NT2/D1 (cell line): Measurements from ENCODE around the gene ANXA1.

ENCODE experiments used
- DNase-seq: peaks from one replicate; pipeline ENCODE4 v3.0.0-alpha.2; 2011; ENCODE audit warnings: low read depth, low spot score
- H3K27me3 ChIP-seq: 2 replicates; pipeline ENCODE4 v1.6.0; 2011; ENCODE audit warnings: mild to moderate bottlenecking; ENCODE audit not compliant: insufficient read length, insufficient read depth
- H3K36me3 ChIP-seq: 2 replicates; pipeline ENCODE4 v1.6.1; 2011; ENCODE audit warnings: mild to moderate bottlenecking, low read length, mixed read lengths; ENCODE audit not compliant: insufficient read depth, insufficient read length
- H3K4me1 ChIP-seq: 2 replicates; pipeline ENCODE4 v1.5.1; 2011; ENCODE audit not compliant: insufficient read depth, insufficient read length
- H3K4me3 ChIP-seq: 2 replicates; pipeline ENCODE4 v1.5.1; 2011; ENCODE audit warnings: low read depth; ENCODE audit not compliant: insufficient read length
- H3K9ac ChIP-seq: 2 replicates; pipeline ENCODE4 v1.6.0; 2011; ENCODE audit warnings: low read depth; ENCODE audit not compliant: insufficient read length
- H3K9me3 ChIP-seq: 2 replicates; pipeline ENCODE4 v1.5.1; 2011; ENCODE audit warnings: mild to moderate bottlenecking, low read length; ENCODE audit not compliant: insufficient read depth
- SUZ12 ChIP-seq: IDR thresholded peaks from 2 replicates; pipeline ENCODE4 v1.6.1; 2011; ENCODE audit not compliant: insufficient read length, insufficient read depth; ENCODE audit errors: extremely low read depth
- YY1 ChIP-seq: IDR thresholded peaks from 2 replicates; pipeline ENCODE4 v1.6.1; 2011; ENCODE audit not compliant: insufficient read length, insufficient read depth
- ZNF274 ChIP-seq: IDR thresholded peaks from 2 replicates; pipeline ENCODE4 v1.6.1; 2011; ENCODE audit warnings: mild to moderate bottlenecking, low read depth, low read length

ANXA1 gene

DNA sequence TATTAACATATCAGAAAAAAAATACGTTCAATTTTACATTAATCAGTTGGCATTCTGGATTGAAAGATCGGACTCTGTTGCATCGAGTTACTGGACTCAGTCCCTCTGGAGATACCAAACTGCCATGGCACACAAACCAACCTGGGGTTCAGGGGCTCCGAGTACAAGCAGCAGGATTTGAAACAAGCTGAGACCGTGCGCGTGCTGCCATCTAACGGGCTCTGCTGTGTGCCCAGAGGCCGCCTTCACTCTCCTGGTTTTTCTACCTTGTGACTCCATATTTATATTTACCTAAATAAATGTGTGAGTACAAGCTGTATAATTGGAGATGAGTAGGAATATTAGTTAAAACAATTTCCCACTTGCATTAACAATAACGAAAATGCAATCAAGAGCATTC lies 48.2 kb downstream of the ANXA1 start:
- Histone ChIP-seq H3K27me3 (no peaks in the 10 kb centered on the region), H3K9me3 (no peaks in the 10 kb centered on the region), H3K9ac (no peak overlapping the region), H3K4me1 (no peaks in the 10 kb centered on the region), H3K4me3 (no peak overlapping the region), H3K36me3 (no peaks in the 10 kb centered on the region)
- TF ChIP-seq ZNF274 (no peak), YY1 (no peak), SUZ12 (no peak)
- DNase-seq: no peak

GRCh38 chr9:73200694-73201452 lies 49.2 kb downstream of the ANXA1 start:
- TF ChIP-seq YY1: no peak
- no peak for TF ChIP-seq SUZ12
- TF ChIP-seq ZNF274: no peak
- peak; percentile 15 for DNase-seq
- H3K4me1 ChIP-seq: no peaks in the 10 kb centered on the region
- H3K36me3 ChIP-seq: no peaks in the 10 kb centered on the region
- H3K4me3 ChIP-seq: no peak overlapping the region
- H3K9ac ChIP-seq: no peak overlapping the region
- no peaks in the 10 kb centered on the region for H3K9me3 ChIP-seq
- no peaks in the 10 kb centered on the region for H3K27me3 ChIP-seq

DNA sequence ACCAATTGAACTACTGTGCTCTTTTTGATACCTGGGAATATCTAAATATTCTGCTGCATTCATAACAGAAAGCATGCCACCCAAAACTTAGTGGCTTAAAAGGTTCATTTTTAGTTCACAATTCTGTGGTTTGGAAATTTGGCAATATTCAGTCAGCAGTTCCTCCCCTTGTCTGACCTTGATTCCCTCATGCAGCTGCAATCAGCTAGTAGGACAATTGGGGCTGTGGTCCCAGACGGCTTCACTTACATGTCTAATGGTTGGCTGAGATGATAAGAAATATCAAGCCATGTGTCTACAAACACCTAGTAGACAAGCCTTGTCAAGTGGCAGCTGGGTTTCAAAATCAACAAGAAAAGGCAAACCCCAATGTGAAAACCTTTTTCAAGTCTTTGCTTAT lies 51.3 kb downstream of the ANXA1 start:
- H3K4me3 ChIP-seq: no peak overlapping the region
- no peaks in the 10 kb centered on the region for H3K4me1 ChIP-seq
- no peak for DNase-seq
- no peaks in the 10 kb centered on the region for H3K9me3 ChIP-seq
- TF ChIP-seq YY1: no peak
- no peak for TF ChIP-seq ZNF274
- no peak for TF ChIP-seq SUZ12
- no peak overlapping the region for H3K9ac ChIP-seq
- no peaks in the 10 kb centered on the region for H3K36me3 ChIP-seq
- H3K27me3 ChIP-seq: no peaks in the 10 kb centered on the region

GRCh38 chr9:73204936-73205335 lies 53.3 kb downstream of the ANXA1 start:
- no peak for TF ChIP-seq SUZ12
- no peak for TF ChIP-seq YY1
- TF ChIP-seq ZNF274: no peak

DNA sequence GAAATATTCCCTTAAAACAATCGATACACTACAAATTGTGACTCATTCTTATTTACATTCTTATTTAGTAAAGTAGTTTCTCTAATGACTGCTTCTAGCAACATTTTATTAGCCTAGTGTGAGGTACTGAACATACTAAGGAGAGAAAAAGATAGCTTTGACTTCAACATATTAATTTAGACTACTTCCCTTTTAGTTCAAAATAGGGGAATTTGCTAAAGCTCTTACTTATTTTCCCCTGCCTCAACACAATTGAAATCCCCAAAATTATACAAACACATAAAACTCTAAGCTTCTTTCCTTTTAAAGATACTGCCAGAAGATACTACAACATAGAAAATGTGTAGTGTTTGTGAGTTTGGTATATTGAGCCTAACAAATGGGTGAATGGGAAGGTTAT lies 55.2 kb downstream of the ANXA1 start:
- no peaks in the 10 kb centered on the region for H3K27me3 ChIP-seq
- no peak overlapping the region for H3K4me3 ChIP-seq
- H3K4me1 ChIP-seq: no peaks in the 10 kb centered on the region
- TF ChIP-seq SUZ12: no peak
- H3K9ac ChIP-seq: no peak overlapping the region
- no peak for DNase-seq
- H3K36me3 ChIP-seq: no peaks in the 10 kb centered on the region
- H3K9me3 ChIP-seq: no peaks in the 10 kb centered on the region

More at GRCh38 chr9:73204936-73205335, 53.3 kb downstream of the ANXA1 start:
- DNase-seq: no peak
- no peaks in the 10 kb centered on the region for H3K27me3 ChIP-seq
- H3K9ac ChIP-seq: no peak overlapping the region
- no peaks in the 10 kb centered on the region for H3K9me3 ChIP-seq
- H3K4me1 ChIP-seq: no peaks in the 10 kb centered on the region
- no peak overlapping the region for H3K4me3 ChIP-seq
- H3K36me3 ChIP-seq: no peaks in the 10 kb centered on the region

GRCh38 chr9:73210886-73211666 lies 59.4 kb downstream of the ANXA1 start:
- Histone ChIP-seq H3K9me3 (peaks cover 10% of the 10 kb centered on the region), H3K4me3 (no peak overlapping the region), H3K36me3 (no peaks in the 10 kb centered on the region), H3K27me3 (no peaks in the 10 kb centered on the region), H3K4me1 (no peaks in the 10 kb centered on the region), H3K9ac (no peak overlapping the region)
- TF ChIP-seq SUZ12 (no peak), YY1 (no peak), ZNF274 (no peak)
- no peak for DNase-seq

- DNase-seq: no peak
- no peaks in the 10 kb centered on the region for H3K4me1 ChIP-seq
- peaks cover 24% of the 10 kb centered on the region for H3K9me3 ChIP-seq
- H3K4me3 ChIP-seq: no peak overlapping the region
- H3K27me3 ChIP-seq: no peaks in the 10 kb centered on the region
- no peaks in the 10 kb centered on the region for H3K36me3 ChIP-seq
- H3K9ac ChIP-seq: no peak overlapping the region
- TF ChIP-seq ZNF274 (no peak), YY1 (no peak), SUZ12 (no peak)
Observed at GRCh38 chr9:73213300-73213699, 61.6 kb downstream of the ANXA1 start.
